ENCODE results near the gene NUP210L.

NUP210L gene

GRCh38 chr1:154190550-154190949, 35.7 kb upstream of the NUP210L start:
- no peak for TF ChIP-seq CTCF (IDR thresholded peaks at IDR 0.05; ENCODE audit: borderline replicate concordance, insufficient read depth, low read depth, low read length)
- H3K4me3 ChIP-seq (ENCODE audit: low read depth, low read length), result no peak overlapping the region

GRCh38 chr1:154186852-154187501, 32.1 kb upstream of the NUP210L start:
- TF ChIP-seq CTCF (IDR thresholded peaks at IDR 0.05; ENCODE audit: borderline replicate concordance, insufficient read depth, low read depth, low read length), result no peak
- H3K4me3 ChIP-seq (ENCODE audit: low read depth, low read length), result no peak overlapping the region

- peak; percentile 64; the same call in 1 of the 2 replicates for TF ChIP-seq CTCF (IDR thresholded peaks at IDR 0.05; ENCODE audit: borderline replicate concordance, insufficient read depth, low read depth, low read length)
- no peak overlapping the region for H3K4me3 ChIP-seq (ENCODE audit: low read depth, low read length)
These were observed 31.3 kb upstream of the NUP210L start for GRCh38 chr1:154186177-154186576.

GRCh38 chr1:154183046-154183915, 28.4 kb upstream of the NUP210L start:
- TF ChIP-seq CTCF (IDR thresholded peaks at IDR 0.05; ENCODE audit: borderline replicate concordance, insufficient read depth, low read depth, low read length), result no peak
- H3K4me3 ChIP-seq (ENCODE audit: low read depth, low read length), result peak overlapping the region; percentile 96

GRCh38 chr1:154182344-154183045, 27.6 kb upstream of the NUP210L start:
- peak overlapping the region; percentile 96 for H3K4me3 ChIP-seq (ENCODE audit: low read depth, low read length)
- TF ChIP-seq CTCF (IDR thresholded peaks at IDR 0.05; ENCODE audit: borderline replicate concordance, insufficient read depth, low read depth, low read length), result no peak

GRCh38 chr1:154181944-154182343, 27.1 kb upstream of the NUP210L start:
- peak overlapping the region; percentile 96 for H3K4me3 ChIP-seq (ENCODE audit: low read depth, low read length)
- no peak for TF ChIP-seq CTCF (IDR thresholded peaks at IDR 0.05; ENCODE audit: borderline replicate concordance, insufficient read depth, low read depth, low read length)

All from GM12875 (cell line).